Gastroesophageal sphincter (tissue), 3 donors: ENCODE data around the gene PTPN13.

Experiments
- CTCF ChIP-seq, 4 experiments: fragments of 200-600 bp in 2 of 4; fragments of 450-650 bp in 2 of 4; sonication (generic) in 1 of 4; IDR thresholded peaks; one replicate each; pipeline ENCODE4 v1.5.1; 2017 to 2019; ENCODE audit warnings: antibody characterized with exemption in 4 of 4, mild to moderate bottlenecking in 2 of 4, moderate library complexity in 2 of 4
- EP300 ChIP-seq: sonication (generic); formaldehyde crosslinking; IDR thresholded peaks from one replicate; pipeline ENCODE4 v1.6.1; 2017; ENCODE audit warnings: antibody characterized with exemption, mild to moderate bottlenecking
- POLR2AphosphoS5 ChIP-seq: sonication (generic); formaldehyde crosslinking; IDR thresholded peaks from one replicate; pipeline ENCODE4 v1.6.1; 2017; ENCODE audit warnings: antibody characterized with exemption

GRCh38 chr4:86621435-86621834 is 27.3 kb downstream of the PTPN13 start:
- TF ChIP-seq CTCF (IDR thresholded peaks at IDR 0.05), result no peak
- no peak for TF ChIP-seq POLR2AphosphoS5
- TF ChIP-seq EP300, result no peak
